ENCODE measurements around the gene LGR6.
"Not testable (repeated sequence)": the region's sequence is repeated elsewhere in the genome, so short reads cannot be mapped to it uniquely, and the experiment has no call there.

The LGR6 gene

DNA sequence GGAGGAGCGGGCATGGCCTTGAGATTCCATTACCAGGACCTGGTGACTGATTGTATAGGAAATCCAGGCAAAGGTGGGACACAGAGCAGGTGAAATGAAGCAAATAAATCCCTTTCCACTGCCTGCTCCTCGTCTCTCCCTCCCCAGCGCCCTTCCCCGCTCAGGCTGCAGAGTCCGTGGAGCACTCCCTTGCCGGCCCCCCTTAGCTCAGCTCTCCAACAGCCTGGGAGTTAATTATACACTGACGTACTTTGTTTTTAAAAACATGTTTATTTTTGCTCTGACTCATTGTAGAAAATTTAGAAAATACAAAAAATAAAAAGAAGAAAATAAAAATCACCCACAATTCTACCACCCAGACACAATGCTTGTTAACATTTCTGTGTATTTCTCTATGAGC is 61.7 kb downstream of the LGR6 start:
- H3K9ac ChIP-seq (ENCODE audit: insufficient read length, low read depth), result no peak overlapping the region
- no peaks in the 10 kb centered on the region for H3K36me3 ChIP-seq (ENCODE audit: insufficient read depth, insufficient read length, low read length)
- TF ChIP-seq SUZ12 (IDR thresholded peaks at IDR 0.05; ENCODE audit: extremely low read depth, insufficient read depth, insufficient read length) (no peak), YY1 (IDR thresholded peaks at IDR 0.05; ENCODE audit: insufficient read depth, insufficient read length) (no peak), ZNF274 (IDR thresholded peaks at IDR 0.05; ENCODE audit: low read depth, low read length) (no peak)
- no peaks in the 10 kb centered on the region for H3K27me3 ChIP-seq (ENCODE audit: insufficient read depth, insufficient read length)
- H3K9me3 ChIP-seq (ENCODE audit: insufficient read depth, low read length), result no peaks in the 10 kb centered on the region
- H3K4me3 ChIP-seq (ENCODE audit: insufficient read length, low read depth), result no peak overlapping the region
- no peak for DNase-seq (ENCODE audit: low read depth, low spot score)
- peaks cover 2% of the 10 kb centered on the region for H3K4me1 ChIP-seq (ENCODE audit: insufficient read depth, insufficient read length)

DNA sequence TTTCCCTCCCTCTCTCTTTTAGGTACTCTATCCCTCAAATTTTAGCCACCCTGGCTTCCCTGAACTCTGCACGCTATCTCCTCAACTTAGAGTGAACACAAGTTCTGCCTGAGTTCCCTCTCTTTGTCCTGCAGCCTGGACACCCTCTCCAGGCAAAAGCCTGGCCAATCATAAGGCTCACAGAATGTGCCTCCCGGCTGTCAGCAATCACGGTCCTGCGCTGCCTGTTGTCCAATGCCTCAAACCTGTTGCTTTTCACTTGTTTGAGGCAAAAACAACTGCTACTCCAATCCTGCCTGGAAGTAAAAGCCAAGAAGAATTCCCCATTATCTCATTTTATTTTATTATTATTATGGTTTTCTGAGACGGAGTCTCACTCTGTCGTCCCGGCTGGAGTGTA is 66.1 kb downstream of the LGR6 start:
- peaks cover 3% of the 10 kb centered on the region for H3K4me1 ChIP-seq (ENCODE audit: insufficient read depth, insufficient read length)
- no peaks in the 10 kb centered on the region for H3K9me3 ChIP-seq (ENCODE audit: insufficient read depth, low read length)
- no peak overlapping the region for H3K4me3 ChIP-seq (ENCODE audit: insufficient read length, low read depth)
- H3K27me3 ChIP-seq (ENCODE audit: insufficient read depth, insufficient read length), result no peaks in the 10 kb centered on the region
- no peak for TF ChIP-seq YY1 (IDR thresholded peaks at IDR 0.05; ENCODE audit: insufficient read depth, insufficient read length)
- TF ChIP-seq SUZ12 (IDR thresholded peaks at IDR 0.05; ENCODE audit: extremely low read depth, insufficient read depth, insufficient read length), result no peak
- TF ChIP-seq ZNF274 (IDR thresholded peaks at IDR 0.05; ENCODE audit: low read depth, low read length), result no peak
- H3K9ac ChIP-seq (ENCODE audit: insufficient read length, low read depth), result no peak overlapping the region
- H3K36me3 ChIP-seq (ENCODE audit: insufficient read depth, insufficient read length, low read length), result no peaks in the 10 kb centered on the region
- no peak for DNase-seq (ENCODE audit: low read depth, low spot score)

- not testable (repeated sequence) for DNase-seq (ENCODE audit: low read depth, low spot score); H3K27me3 ChIP-seq (ENCODE audit: insufficient read depth, insufficient read length); H3K9ac ChIP-seq (ENCODE audit: insufficient read length, low read depth); H3K4me1 ChIP-seq (ENCODE audit: insufficient read depth, insufficient read length); H3K36me3 ChIP-seq (ENCODE audit: insufficient read depth, insufficient read length, low read length); H3K9me3 ChIP-seq (ENCODE audit: insufficient read depth, low read length); H3K4me3 ChIP-seq (ENCODE audit: insufficient read length, low read depth)
Observed at GRCh38 chr1:202261209-202261958, 67.8 kb downstream of the LGR6 start.

GRCh38 chr1:202263628-202264027 is 70.0 kb downstream of the LGR6 start:
- peaks cover 4% of the 10 kb centered on the region for H3K4me1 ChIP-seq (ENCODE audit: insufficient read depth, insufficient read length)
- no peaks in the 10 kb centered on the region for H3K36me3 ChIP-seq (ENCODE audit: insufficient read depth, insufficient read length, low read length)
- no peaks in the 10 kb centered on the region for H3K27me3 ChIP-seq (ENCODE audit: insufficient read depth, insufficient read length)
- H3K4me3 ChIP-seq (ENCODE audit: insufficient read length, low read depth), result no peak overlapping the region
- DNase-seq (ENCODE audit: low read depth, low spot score), result no peak
- TF ChIP-seq SUZ12 (IDR thresholded peaks at IDR 0.05; ENCODE audit: extremely low read depth, insufficient read depth, insufficient read length), result no peak
- no peak for TF ChIP-seq YY1 (IDR thresholded peaks at IDR 0.05; ENCODE audit: insufficient read depth, insufficient read length)
- TF ChIP-seq ZNF274 (IDR thresholded peaks at IDR 0.05; ENCODE audit: low read depth, low read length), result no peak
- no peak overlapping the region for H3K9ac ChIP-seq (ENCODE audit: insufficient read length, low read depth)
- H3K9me3 ChIP-seq (ENCODE audit: insufficient read depth, low read length), result no peaks in the 10 kb centered on the region

DNA sequence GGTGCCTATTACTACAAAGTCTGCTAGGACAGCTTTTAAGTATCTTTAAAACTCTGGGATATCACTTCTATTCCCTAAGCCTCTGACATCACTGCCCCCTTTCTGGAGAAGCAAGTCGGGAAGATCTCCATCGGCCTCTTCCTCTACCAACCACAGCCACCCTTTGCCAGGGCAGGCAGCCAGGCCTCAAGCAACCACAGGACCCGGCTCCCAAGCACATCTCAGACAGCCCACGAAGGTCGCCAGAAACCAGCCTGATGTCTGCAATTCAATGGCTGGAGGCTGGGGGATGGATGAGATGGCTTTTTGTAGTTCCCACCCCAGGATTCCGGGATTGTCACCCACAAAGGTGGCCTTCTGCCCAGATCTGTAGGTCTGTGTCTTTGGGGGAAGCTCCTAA is 70.7 kb downstream of the LGR6 start:
- no peak for DNase-seq (ENCODE audit: low read depth, low spot score)

GRCh38 chr1:202264726-202265125 is 71.1 kb downstream of the LGR6 start:
- no peak for DNase-seq (ENCODE audit: low read depth, low spot score)
- TF ChIP-seq YY1 (IDR thresholded peaks at IDR 0.05; ENCODE audit: insufficient read depth, insufficient read length) (no peak), ZNF274 (IDR thresholded peaks at IDR 0.05; ENCODE audit: low read depth, low read length) (no peak), SUZ12 (IDR thresholded peaks at IDR 0.05; ENCODE audit: extremely low read depth, insufficient read depth, insufficient read length) (no peak)
- Histone ChIP-seq H3K9me3 (ENCODE audit: insufficient read depth, low read length) (no peaks in the 10 kb centered on the region), H3K27me3 (ENCODE audit: insufficient read depth, insufficient read length) (no peaks in the 10 kb centered on the region), H3K4me3 (ENCODE audit: insufficient read length, low read depth) (no peak overlapping the region), H3K9ac (ENCODE audit: insufficient read length, low read depth) (no peak overlapping the region), H3K36me3 (ENCODE audit: insufficient read depth, insufficient read length, low read length) (no peaks in the 10 kb centered on the region), H3K4me1 (ENCODE audit: insufficient read depth, insufficient read length) (peaks cover 4% of the 10 kb centered on the region)

More for the DNA sequence above, 70.7 kb downstream of the LGR6 start:
- Histone ChIP-seq H3K36me3 (ENCODE audit: insufficient read depth, insufficient read length, low read length) (no peaks in the 10 kb centered on the region), H3K9ac (ENCODE audit: insufficient read length, low read depth) (no peak overlapping the region), H3K27me3 (ENCODE audit: insufficient read depth, insufficient read length) (no peaks in the 10 kb centered on the region), H3K4me3 (ENCODE audit: insufficient read length, low read depth) (no peak overlapping the region), H3K4me1 (ENCODE audit: insufficient read depth, insufficient read length) (peaks cover 4% of the 10 kb centered on the region), H3K9me3 (ENCODE audit: insufficient read depth, low read length) (no peaks in the 10 kb centered on the region)
- TF ChIP-seq ZNF274 (IDR thresholded peaks at IDR 0.05; ENCODE audit: low read depth, low read length) (no peak), SUZ12 (IDR thresholded peaks at IDR 0.05; ENCODE audit: extremely low read depth, insufficient read depth, insufficient read length) (no peak), YY1 (IDR thresholded peaks at IDR 0.05; ENCODE audit: insufficient read depth, insufficient read length) (no peak)

- Histone ChIP-seq H3K27me3 (ENCODE audit: insufficient read depth, insufficient read length) (no peaks in the 10 kb centered on the region), H3K4me3 (ENCODE audit: insufficient read length, low read depth) (no peak overlapping the region), H3K36me3 (ENCODE audit: insufficient read depth, insufficient read length, low read length) (no peaks in the 10 kb centered on the region), H3K4me1 (ENCODE audit: insufficient read depth, insufficient read length) (peaks cover 4% of the 10 kb centered on the region), H3K9me3 (ENCODE audit: insufficient read depth, low read length) (no peaks in the 10 kb centered on the region), H3K9ac (ENCODE audit: insufficient read length, low read depth) (no peak overlapping the region)
- TF ChIP-seq SUZ12 (IDR thresholded peaks at IDR 0.05; ENCODE audit: extremely low read depth, insufficient read depth, insufficient read length) (no peak), YY1 (IDR thresholded peaks at IDR 0.05; ENCODE audit: insufficient read depth, insufficient read length) (no peak), ZNF274 (IDR thresholded peaks at IDR 0.05; ENCODE audit: low read depth, low read length) (no peak)
- DNase-seq (ENCODE audit: low read depth, low spot score), result no peak
Observed at GRCh38 chr1:202266061-202266765, 72.6 kb downstream of the LGR6 start.

Data from NT2/D1 (cell line).